ENCODE data around the gene DCDC2.

Gene DCDC2

DNA sequence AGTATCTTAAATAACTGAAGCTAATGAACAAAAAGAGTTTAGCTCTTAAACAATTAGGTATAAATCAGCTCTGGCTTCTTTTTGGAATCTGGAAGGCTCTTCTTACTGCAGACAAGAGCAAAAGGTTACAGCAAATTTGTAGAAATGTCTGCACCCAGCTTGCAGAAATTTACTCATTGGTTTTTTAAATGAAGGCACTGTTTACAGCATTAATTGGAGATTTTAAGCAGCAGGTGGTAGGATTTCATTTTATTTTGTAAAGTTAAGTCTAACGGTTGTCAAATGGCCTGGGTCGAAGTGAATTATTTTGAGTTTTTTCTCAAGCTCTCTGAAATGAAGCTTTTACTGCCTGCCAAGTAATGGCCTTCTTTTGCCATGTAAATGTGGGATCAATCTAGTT lies 129.7 kb downstream of the DCDC2 start:
- in situ Hi-C loops (cut with MboI; ENCODE audit: low pct_unique_long_range_greater_than_20kb, low sequenced_read_pairs, unreplicated experiment) = loop anchor here (25.0 kb wide), 1 partner anchor 109 kb away; no protein-coding TSS in a partner anchor
- TF ChIP-seq, protein P1, sequence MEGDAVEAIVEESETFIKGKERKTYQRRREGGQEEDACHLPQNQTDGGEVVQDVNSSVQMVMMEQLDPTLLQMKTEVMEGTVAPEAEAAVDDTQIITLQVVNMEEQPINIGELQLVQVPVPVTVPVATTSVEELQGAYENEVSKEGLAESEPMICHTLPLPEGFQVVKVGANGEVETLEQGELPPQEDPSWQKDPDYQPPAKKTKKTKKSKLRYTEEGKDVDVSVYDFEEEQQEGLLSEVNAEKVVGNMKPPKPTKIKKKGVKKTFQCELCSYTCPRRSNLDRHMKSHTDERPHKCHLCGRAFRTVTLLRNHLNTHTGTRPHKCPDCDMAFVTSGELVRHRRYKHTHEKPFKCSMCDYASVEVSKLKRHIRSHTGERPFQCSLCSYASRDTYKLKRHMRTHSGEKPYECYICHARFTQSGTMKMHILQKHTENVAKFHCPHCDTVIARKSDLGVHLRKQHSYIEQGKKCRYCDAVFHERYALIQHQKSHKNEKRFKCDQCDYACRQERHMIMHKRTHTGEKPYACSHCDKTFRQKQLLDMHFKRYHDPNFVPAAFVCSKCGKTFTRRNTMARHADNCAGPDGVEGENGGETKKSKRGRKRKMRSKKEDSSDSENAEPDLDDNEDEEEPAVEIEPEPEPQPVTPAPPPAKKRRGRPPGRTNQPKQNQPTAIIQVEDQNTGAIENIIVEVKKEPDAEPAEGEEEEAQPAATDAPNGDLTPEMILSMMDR (IDR thresholded peaks at IDR 0.05; ENCODE audit: extremely low read depth, insufficient read depth, missing control alignments) = no peak
- no peak for DNase-seq (ENCODE audit: low spot score)

DNA sequence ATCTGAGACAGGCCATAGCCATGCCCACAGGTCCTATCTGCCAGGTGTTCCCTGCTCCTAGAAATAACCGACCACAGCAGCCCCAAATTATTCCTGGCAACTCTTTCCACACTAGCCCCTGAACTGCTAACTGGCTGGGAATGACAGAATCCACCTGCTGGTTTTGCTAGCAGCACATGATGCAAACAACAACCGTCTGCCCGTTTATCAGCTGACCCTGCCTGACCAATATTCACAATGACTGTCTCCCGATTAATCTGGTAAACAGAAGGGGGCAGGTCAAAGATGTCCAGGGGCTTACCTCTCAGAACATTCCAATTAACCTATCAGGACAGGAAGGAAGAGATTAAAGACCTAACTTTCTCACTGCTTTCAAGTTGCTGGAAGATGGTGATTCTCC lies 130.3 kb downstream of the DCDC2 start:
- in situ Hi-C loops (cut with MboI; ENCODE audit: low pct_unique_long_range_greater_than_20kb, low sequenced_read_pairs, unreplicated experiment) = loop anchor here (25.0 kb wide), 1 partner anchor 110 kb away; no protein-coding TSS in a partner anchor
- TF ChIP-seq, protein P1 (IDR thresholded peaks at IDR 0.05; ENCODE audit: extremely low read depth, insufficient read depth, missing control alignments) = no peak
- DNase-seq (ENCODE audit: low spot score) = no peak

DNA sequence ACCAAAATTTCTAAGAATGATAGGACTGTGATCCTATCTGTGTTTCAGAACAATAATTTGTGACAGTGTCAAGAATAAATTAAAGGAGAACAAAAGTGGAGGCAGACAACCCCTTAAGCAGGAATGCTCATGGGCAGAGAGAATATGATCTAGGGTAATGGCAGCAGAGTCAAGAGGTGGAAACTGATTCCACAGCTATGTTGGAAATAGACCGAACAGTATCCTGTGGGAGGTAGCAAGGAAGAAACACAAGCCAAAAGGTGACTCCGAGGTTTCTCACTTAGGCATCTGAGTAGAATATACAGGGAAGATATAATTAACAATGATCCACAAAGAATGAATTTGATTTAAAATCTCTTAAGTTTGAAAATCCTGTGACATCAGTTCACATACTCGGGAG lies 131.3 kb downstream of the DCDC2 start:
- DNase-seq (ENCODE audit: low spot score) = no peak
- TF ChIP-seq, protein P1 (IDR thresholded peaks at IDR 0.05; ENCODE audit: extremely low read depth, insufficient read depth, missing control alignments) = no peak
- in situ Hi-C loops (cut with MboI; ENCODE audit: low pct_unique_long_range_greater_than_20kb, low sequenced_read_pairs, unreplicated experiment) = loop anchor here (25.0 kb wide), 1 partner anchor 111 kb away; no protein-coding TSS in a partner anchor

DNA sequence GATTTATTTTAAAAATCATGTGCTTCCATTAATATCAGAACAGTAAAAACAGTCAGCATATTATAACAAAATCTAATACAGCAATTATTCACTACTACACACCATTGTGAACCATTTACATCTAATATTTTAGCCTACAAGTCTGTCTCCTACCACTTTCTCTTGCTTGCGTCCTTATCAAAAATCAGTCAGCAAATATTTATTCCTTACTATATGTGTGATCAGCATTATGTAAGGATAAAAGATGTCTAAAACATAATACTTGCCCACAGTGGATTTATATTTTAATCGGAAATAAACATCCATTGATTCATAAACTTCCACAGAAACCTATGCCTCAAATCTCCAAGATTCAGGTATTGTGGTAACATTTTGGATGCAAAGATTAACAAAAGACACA lies 132.0 kb downstream of the DCDC2 start:
- in situ Hi-C loops (cut with MboI; ENCODE audit: low pct_unique_long_range_greater_than_20kb, low sequenced_read_pairs, unreplicated experiment) = loop anchor here (25.0 kb wide), 1 partner anchor 111 kb away; no protein-coding TSS in a partner anchor

DNA sequence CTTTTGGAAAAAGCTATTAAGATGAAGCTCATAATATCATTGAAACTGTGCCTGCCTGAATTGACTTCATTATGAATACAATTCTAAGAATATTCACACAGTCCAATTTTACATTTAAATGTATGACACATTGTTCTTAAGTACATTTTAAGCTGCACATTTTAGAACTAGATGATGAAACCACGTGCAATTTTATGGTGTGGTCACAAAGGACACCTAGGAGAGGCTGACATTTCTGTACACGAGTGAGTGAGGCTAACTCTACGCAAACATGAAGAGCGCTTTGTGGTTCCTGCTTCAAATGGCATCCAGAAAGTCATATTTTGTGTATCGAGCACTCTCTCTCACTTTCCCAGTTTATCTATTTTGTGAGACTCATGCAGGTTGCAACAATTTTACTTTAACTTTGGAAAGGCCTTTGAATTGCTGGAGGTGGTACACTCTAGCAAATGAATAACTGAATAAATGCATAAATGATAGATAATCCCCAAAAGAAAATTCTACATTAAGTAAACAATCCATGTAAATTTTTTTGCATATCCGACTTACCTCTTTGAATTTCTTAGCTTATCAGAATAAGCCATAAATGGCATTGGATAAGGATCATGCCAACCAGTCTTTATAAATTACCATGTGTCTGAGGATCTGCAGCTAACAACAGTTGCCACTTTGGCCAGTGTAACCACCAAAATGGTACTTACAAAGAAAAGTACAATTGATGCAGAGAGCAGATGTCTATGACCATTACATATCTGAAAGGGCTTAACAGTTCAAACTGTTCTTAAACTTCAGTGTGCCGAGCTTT lies 134.5 kb downstream of the DCDC2 start:
- in situ Hi-C loops (cut with MboI; ENCODE audit: low pct_unique_long_range_greater_than_20kb, low sequenced_read_pairs, unreplicated experiment) = no loop called here
- DNase-seq (ENCODE audit: low spot score) = no peak
- TF ChIP-seq, protein P1 (IDR thresholded peaks at IDR 0.05; ENCODE audit: extremely low read depth, insufficient read depth, missing control alignments) = no peak

More for the DNA sequence above, 132.0 kb downstream of the DCDC2 start:
- no peak for DNase-seq (ENCODE audit: low spot score)
- TF ChIP-seq, protein P1 (IDR thresholded peaks at IDR 0.05; ENCODE audit: extremely low read depth, insufficient read depth, missing control alignments) = no peak

DNA sequence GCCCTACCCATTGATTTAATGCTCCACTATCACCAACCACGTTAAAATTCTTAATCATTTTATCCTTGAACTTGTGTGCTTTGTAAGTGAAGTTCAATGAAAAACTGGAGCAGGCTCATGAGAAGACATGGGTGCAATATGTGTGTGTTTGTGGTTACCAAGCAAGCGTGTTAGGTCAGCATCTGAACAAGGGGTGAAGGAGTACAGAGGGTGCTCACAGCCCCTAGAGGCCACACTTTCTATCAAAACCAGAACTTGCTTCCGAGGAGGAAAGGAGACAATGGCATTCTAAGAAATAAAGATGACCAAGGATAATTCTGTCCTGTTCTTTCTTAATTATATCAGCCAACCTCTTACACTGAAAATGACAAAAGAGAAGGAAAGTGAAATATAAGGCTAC lies 138.2 kb downstream of the DCDC2 start:
- TF ChIP-seq, protein P1 (IDR thresholded peaks at IDR 0.05; ENCODE audit: extremely low read depth, insufficient read depth, missing control alignments) = no peak
- DNase-seq (ENCODE audit: low spot score) = no peak
- in situ Hi-C loops (cut with MboI; ENCODE audit: low pct_unique_long_range_greater_than_20kb, low sequenced_read_pairs, unreplicated experiment) = no loop called here

Data from GM13977 (cell line).